ENCODE results near the gene NBEA.

The NBEA gene

GRCh38 chr13:35131471-35131870, 189.4 kb downstream of the NBEA start:
- Histone ChIP-seq H3K27me3 (ENCODE audit: insufficient read depth, poor library complexity, severe bottlenecking) (no peaks in the 10 kb centered on the region), H3K27ac (replicated peaks) (no peak overlapping the region), H3K4me3 (replicated peaks; ENCODE audit: insufficient read depth, low read length) (no peak overlapping the region)
- TF ChIP-seq GABPA (IDR thresholded peaks at IDR 0.05; ENCODE audit: low read depth) (no peak), REST (IDR thresholded peaks at IDR 0.05; ENCODE audit: insufficient replicate concordance, low read depth) (no peak), POLR2AphosphoS5 (IDR thresholded peaks at IDR 0.05; ENCODE audit: low read depth) (no peak), SPI1 (IDR thresholded peaks at IDR 0.05; ENCODE audit: borderline replicate concordance, low read depth) (no peak)
- TF ChIP-seq, protein P1, sequence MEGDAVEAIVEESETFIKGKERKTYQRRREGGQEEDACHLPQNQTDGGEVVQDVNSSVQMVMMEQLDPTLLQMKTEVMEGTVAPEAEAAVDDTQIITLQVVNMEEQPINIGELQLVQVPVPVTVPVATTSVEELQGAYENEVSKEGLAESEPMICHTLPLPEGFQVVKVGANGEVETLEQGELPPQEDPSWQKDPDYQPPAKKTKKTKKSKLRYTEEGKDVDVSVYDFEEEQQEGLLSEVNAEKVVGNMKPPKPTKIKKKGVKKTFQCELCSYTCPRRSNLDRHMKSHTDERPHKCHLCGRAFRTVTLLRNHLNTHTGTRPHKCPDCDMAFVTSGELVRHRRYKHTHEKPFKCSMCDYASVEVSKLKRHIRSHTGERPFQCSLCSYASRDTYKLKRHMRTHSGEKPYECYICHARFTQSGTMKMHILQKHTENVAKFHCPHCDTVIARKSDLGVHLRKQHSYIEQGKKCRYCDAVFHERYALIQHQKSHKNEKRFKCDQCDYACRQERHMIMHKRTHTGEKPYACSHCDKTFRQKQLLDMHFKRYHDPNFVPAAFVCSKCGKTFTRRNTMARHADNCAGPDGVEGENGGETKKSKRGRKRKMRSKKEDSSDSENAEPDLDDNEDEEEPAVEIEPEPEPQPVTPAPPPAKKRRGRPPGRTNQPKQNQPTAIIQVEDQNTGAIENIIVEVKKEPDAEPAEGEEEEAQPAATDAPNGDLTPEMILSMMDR (IDR thresholded peaks at IDR 0.05; ENCODE audit: insufficient read depth, low read length) = no peak
- DNase-seq (ENCODE audit: low read depth in 1 of 2, low spot score in 1 of 2) = no peak

- DNase-seq (ENCODE audit: low read depth in 1 of 2, low spot score in 1 of 2) = no peak
- H3K4me3 ChIP-seq (replicated peaks; ENCODE audit: insufficient read depth, low read length) = no peak overlapping the region
- no peak for TF ChIP-seq SPI1 (IDR thresholded peaks at IDR 0.05; ENCODE audit: borderline replicate concordance, low read depth)
- TF ChIP-seq REST (IDR thresholded peaks at IDR 0.05; ENCODE audit: insufficient replicate concordance, low read depth) = no peak
- TF ChIP-seq, protein P1 (IDR thresholded peaks at IDR 0.05; ENCODE audit: insufficient read depth, low read length) = no peak
- no peak for TF ChIP-seq POLR2AphosphoS5 (IDR thresholded peaks at IDR 0.05; ENCODE audit: low read depth)
- no peak for TF ChIP-seq GABPA (IDR thresholded peaks at IDR 0.05; ENCODE audit: low read depth)
Measured at GRCh38 chr13:35136585-35136984, 194.5 kb downstream of the NBEA start.

GRCh38 chr13:35139591-35139990, 197.5 kb downstream of the NBEA start:
- no peak overlapping the region for H3K27ac ChIP-seq (replicated peaks)
- no peak for TF ChIP-seq GABPA (IDR thresholded peaks at IDR 0.05; ENCODE audit: low read depth)
- TF ChIP-seq, protein P1 (IDR thresholded peaks at IDR 0.05; ENCODE audit: insufficient read depth, low read length) = no peak
- TF ChIP-seq POLR2AphosphoS5 (IDR thresholded peaks at IDR 0.05; ENCODE audit: low read depth) = no peak
- TF ChIP-seq REST (IDR thresholded peaks at IDR 0.05; ENCODE audit: insufficient replicate concordance, low read depth) = no peak
- TF ChIP-seq SPI1 (IDR thresholded peaks at IDR 0.05; ENCODE audit: borderline replicate concordance, low read depth) = no peak
- no peak overlapping the region for H3K4me3 ChIP-seq (replicated peaks; ENCODE audit: insufficient read depth, low read length)
- no peak for DNase-seq (ENCODE audit: low read depth in 1 of 2, low spot score in 1 of 2)
- no peaks in the 10 kb centered on the region for H3K27me3 ChIP-seq (ENCODE audit: insufficient read depth, poor library complexity, severe bottlenecking)

More at GRCh38 chr13:35136585-35136984, 194.5 kb downstream of the NBEA start:
- Histone ChIP-seq H3K27me3 (ENCODE audit: insufficient read depth, poor library complexity, severe bottlenecking) (no peaks in the 10 kb centered on the region), H3K27ac (replicated peaks) (no peak overlapping the region)
